Esophagus muscularis mucosa (tissue), 4 donors: ENCODE data around the gene TMEM109. TPM values are rescaled to one million over a fixed set of nuclear protein-coding genes. Genes with fewer than 3 reads are reported as not detected.

Source experiments
- DNase-seq: peaks from one replicate; pipeline ENCODE4 v3.0.0-alpha.2; 2017; ENCODE audit errors: extremely low spot score
- H3K27ac ChIP-seq, 4 donors: fragments of 200-600 bp; sonication (generic); replicated peaks in 1 of 4; 1 replicate in 3 of 4; 2 replicates in 1 of 4; pipeline ENCODE4 v1.5.1; 2016 to 2019; ENCODE audit warnings: mild to moderate bottlenecking in 1 of 4
- H3K27me3 ChIP-seq, 4 donors: fragments of 200-600 bp; sonication (generic); one replicate each; pipeline versions ENCODE4 v1.5.1 to v1.6.0; 2016 to 2019
- H3K36me3 ChIP-seq, 4 donors: fragments of 200-600 bp; sonication (generic); one replicate each; pipeline ENCODE4 v1.5.1; 2016 to 2019
- H3K4me1 ChIP-seq, 4 donors: fragments of 200-600 bp; sonication (generic); one replicate each; pipeline ENCODE4 v1.5.1; 2016 to 2019
- H3K4me3 ChIP-seq, 4 donors: fragments of 200-600 bp; sonication (generic); 1 replicate in 2 of 4; 2 replicates in 2 of 4; pipeline ENCODE4 v1.5.1; 2016 to 2019; ENCODE audit warnings: mild to moderate bottlenecking in 4 of 4, moderate library complexity in 1 of 4
- H3K9me3 ChIP-seq, 4 donors: fragments of 200-600 bp; sonication (generic); 1 replicate in 3 of 4; 2 replicates in 1 of 4; pipeline ENCODE4 v1.5.1; 2016 to 2019
- EP300 ChIP-seq: sonication (generic); formaldehyde crosslinking; IDR thresholded peaks from one replicate; pipeline ENCODE4 v1.6.1; 2017; ENCODE audit warnings: antibody characterized with exemption
- POLR2A ChIP-seq: fragments of 450-650 bp; IDR thresholded peaks from one replicate; pipeline ENCODE4 v1.6.1; 2017; ENCODE audit warnings: antibody characterized with exemption, moderate library complexity, mild to moderate bottlenecking, low read depth
- POLR2AphosphoS5 ChIP-seq, 2 donors: sonication (generic); formaldehyde crosslinking; IDR thresholded peaks; one replicate each; pipeline ENCODE4 v1.6.1; 2017; ENCODE audit warnings: antibody characterized with exemption in 2 of 2
- WGBS: methylation state at CpG from one replicate; pipeline ENCODE4 v1.1.5; 2018; 5-methylcytosine and 5-hydroxymethylcytosine counted together
- intact Hi-C: fragments of 100-400 bp; cut with DNase I; formaldehyde crosslinking; loops from one replicate; pipeline ENCODE4 v1.15.1; 2023
- total RNA-seq, 4 donors: library from RNA; depleted of rRNA; stranded (reverse); fragments of >200 nt; gene quantifications; one replicate each; pipeline versions ENCODE4 v1.1.0 to v1.2.1, GENCODE V29; 2016
- TF ChIP-seq, protein P1 (sequence below), 3 experiments: fragments of 200-600 bp in 2 of 3; fragments of 450-650 bp in 1 of 3; sonication (generic) in 2 of 3; IDR thresholded peaks; one replicate each; pipeline ENCODE4 v1.5.1; 2017 to 2019; ENCODE audit warnings: antibody characterized with exemption in 3 of 3, mild to moderate bottlenecking in 2 of 3, moderate library complexity in 1 of 3

TMEM109 gene
- total RNA-seq, 4 donors from 2014 or later = 106 to 186 (median 138) TPM

GRCh38 chr11:60902625-60903024 lies 11.3 kb upstream of the TMEM109 start:
- intact Hi-C loops = loop anchor here (10.0 kb wide), 1 partner anchor 252 kb away; no protein-coding TSS in a partner anchor
- 96% methylated on average over 8 of the region's 11 CpGs for WGBS
- no peaks in the 10 kb centered on the region for H3K27me3 ChIP-seq
- no peak for DNase-seq
- H3K4me1 ChIP-seq = peaks cover 26 to 39% (median 30%) of the 10 kb centered on the region in 4 donors
- H3K27ac ChIP-seq = no peak overlapping the region
- H3K4me3 ChIP-seq = no peak overlapping the region
- H3K36me3 ChIP-seq = peaks cover 40 to 61% (median 57%) of the 10 kb centered on the region in 4 donors
- H3K9me3 ChIP-seq = no peaks in the 10 kb centered on the region
- TF ChIP-seq POLR2AphosphoS5 (IDR thresholded peaks at IDR 0.05) = no peak
- TF ChIP-seq, protein P1, sequence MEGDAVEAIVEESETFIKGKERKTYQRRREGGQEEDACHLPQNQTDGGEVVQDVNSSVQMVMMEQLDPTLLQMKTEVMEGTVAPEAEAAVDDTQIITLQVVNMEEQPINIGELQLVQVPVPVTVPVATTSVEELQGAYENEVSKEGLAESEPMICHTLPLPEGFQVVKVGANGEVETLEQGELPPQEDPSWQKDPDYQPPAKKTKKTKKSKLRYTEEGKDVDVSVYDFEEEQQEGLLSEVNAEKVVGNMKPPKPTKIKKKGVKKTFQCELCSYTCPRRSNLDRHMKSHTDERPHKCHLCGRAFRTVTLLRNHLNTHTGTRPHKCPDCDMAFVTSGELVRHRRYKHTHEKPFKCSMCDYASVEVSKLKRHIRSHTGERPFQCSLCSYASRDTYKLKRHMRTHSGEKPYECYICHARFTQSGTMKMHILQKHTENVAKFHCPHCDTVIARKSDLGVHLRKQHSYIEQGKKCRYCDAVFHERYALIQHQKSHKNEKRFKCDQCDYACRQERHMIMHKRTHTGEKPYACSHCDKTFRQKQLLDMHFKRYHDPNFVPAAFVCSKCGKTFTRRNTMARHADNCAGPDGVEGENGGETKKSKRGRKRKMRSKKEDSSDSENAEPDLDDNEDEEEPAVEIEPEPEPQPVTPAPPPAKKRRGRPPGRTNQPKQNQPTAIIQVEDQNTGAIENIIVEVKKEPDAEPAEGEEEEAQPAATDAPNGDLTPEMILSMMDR (IDR thresholded peaks at IDR 0.05) = no peak

DNA sequence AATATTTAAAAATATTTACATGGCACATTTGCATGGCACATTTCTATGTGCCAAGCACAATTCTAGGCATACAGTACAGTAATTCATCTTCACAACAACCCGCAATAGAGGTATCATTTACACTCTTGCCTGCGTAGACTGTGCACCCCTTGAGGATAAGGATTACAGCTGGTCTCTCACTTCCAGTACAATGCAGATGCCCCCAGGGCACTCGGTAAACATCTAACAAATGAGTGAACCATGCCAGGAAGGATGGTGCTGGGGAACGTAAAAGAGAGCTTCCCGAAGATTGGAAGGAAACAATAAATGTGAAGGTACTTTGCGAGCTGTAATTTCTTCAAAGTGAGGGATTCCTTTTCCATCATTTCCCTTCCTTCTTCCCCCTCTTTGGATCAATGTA lies 8.9 kb upstream of the TMEM109 start:
- TF ChIP-seq EP300 (no peak), POLR2AphosphoS5 (IDR thresholded peaks at IDR 0.05) (no peak), POLR2A (no peak)
- TF ChIP-seq, protein P1 (IDR thresholded peaks at IDR 0.05) = no peak
- no peaks in the 10 kb centered on the region for H3K9me3 ChIP-seq
- DNase-seq = no peak
- peaks cover 26 to 33% (median 30%) of the 10 kb centered on the region in 4 donors for H3K4me1 ChIP-seq
- H3K27me3 ChIP-seq = no peaks in the 10 kb centered on the region
- H3K27ac ChIP-seq = peak overlapping the region; percentile 91 to 98 (median 94)
- peaks cover 24 to 36% (median 35%) of the 10 kb centered on the region in 4 donors for H3K36me3 ChIP-seq
- peak overlapping the region; percentile 72 to 97 (median 93) for H3K4me3 ChIP-seq
- WGBS = 48% methylated on average over 6 of the region's 6 CpGs
- intact Hi-C loops = loop anchor here (10.0 kb wide), 1 partner anchor 250 kb away; no protein-coding TSS in a partner anchor

DNA sequence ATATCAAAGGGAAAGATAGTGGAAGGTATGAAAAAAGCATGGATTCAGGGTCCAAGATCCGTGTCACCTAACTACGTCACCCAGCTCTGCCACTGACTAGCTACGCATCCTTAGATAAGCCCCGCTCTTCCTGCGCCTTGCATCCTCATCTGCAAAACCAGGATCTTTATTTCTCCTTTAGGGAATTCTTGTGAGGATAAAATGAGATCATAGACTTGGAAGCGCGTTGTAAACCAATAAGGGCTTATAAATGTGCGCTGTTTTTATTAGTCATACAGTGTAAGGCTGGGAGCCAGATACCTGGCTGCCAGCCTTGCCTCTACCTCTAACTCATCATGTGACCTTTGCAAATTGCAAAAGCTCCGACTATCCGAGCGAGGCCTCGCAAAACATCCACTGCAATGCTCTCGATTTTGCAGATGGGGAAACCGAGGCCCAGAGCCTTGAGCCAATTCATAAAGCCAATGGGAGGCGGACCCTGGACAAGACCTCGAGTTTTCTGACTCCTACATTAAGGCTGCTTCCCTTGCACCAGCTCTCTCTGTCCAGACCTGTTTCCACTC lies 8.3 kb upstream of the TMEM109 start:
- TF ChIP-seq POLR2A (no peak), POLR2AphosphoS5 (IDR thresholded peaks at IDR 0.05) (no peak), EP300 (no peak)
- TF ChIP-seq, protein P1 (IDR thresholded peaks at IDR 0.05) = no peak
- Histone ChIP-seq H3K4me3 (peak overlapping the region; percentile 72 to 97 (median 93)), H3K27ac (peak overlapping the region; percentile 91 to 98 (median 94)), H3K4me1 (peaks cover 26 to 33% (median 30%) of the 10 kb centered on the region in 4 donors), H3K36me3 (peaks cover 18 to 30% (median 30%) of the 10 kb centered on the region in 4 donors), H3K9me3 (no peaks in the 10 kb centered on the region), H3K27me3 (no peaks in the 10 kb centered on the region)
- 6% methylated on average over 16 of the region's 16 CpGs for WGBS
- intact Hi-C loops = loop anchor here (10.0 kb wide), 1 partner anchor 249 kb away; no protein-coding TSS in a partner anchor
- no peak for DNase-seq

GRCh38 chr11:60906132-60906972 lies 7.6 kb upstream of the TMEM109 start, which contains the start of gene PRPF19:
PRPF19 (minus strand) TSS chr11:60906585; CDS start chr11:60906382, 203 bp downstream.
- Histone ChIP-seq H3K4me3 (peak within 1 kb of the TSS; percentile 72 to 97 (median 93)), H3K9me3 (no peaks in the 10 kb centered on the region), H3K36me3 (peaks cover 11 to 23% (median 22%) of the 10 kb centered on the region in 4 donors), H3K27ac (peak within 1 kb of the TSS; percentile 91 to 98 (median 94)), H3K4me1 (peaks cover 31 to 33% (median 32%) of the 10 kb centered on the region in 4 donors), H3K27me3 (no peaks in the 10 kb centered on the region)
- peak; percentile 99 for DNase-seq
- intact Hi-C loops = loop anchor here (10.0 kb wide), 1 partner anchor 248 kb away; no protein-coding TSS in a partner anchor
- 0% methylated on average over 26 of the region's 75 CpGs for WGBS
- TF ChIP-seq EP300 (no peak), POLR2AphosphoS5 (IDR thresholded peaks at IDR 0.05) (peak; percentile 91 to 97), POLR2A (peak; percentile 54)
- TF ChIP-seq, protein P1 (IDR thresholded peaks at IDR 0.05) = no peak
